Subcutaneous abdominal adipose tissue (tissue), 5 donors: ENCODE results near the gene TMED10.
A peak's percentile ranks its signal among the peaks of the same experiment; 100 is the strongest.
"Not testable (repeated sequence)": the region's sequence is repeated elsewhere in the genome, so short reads cannot be mapped to it uniquely, and the experiment has no call there.

Experiments
- H3K27ac ChIP-seq: one replicate; pipeline ENCODE4 v1.7.0; 2013; ENCODE audit warnings: low read depth, mild to moderate bottlenecking, inconsistent platforms, low read length, moderate library complexity
- H3K27me3 ChIP-seq, 5 donors: one replicate each; pipeline ENCODE4 v1.7.0; 2013; ENCODE audit warnings: low read length in 5 of 5, inconsistent platforms in 1 of 5; ENCODE audit not compliant: control insufficient read depth in 5 of 5, insufficient read depth in 4 of 5
- H3K36me3 ChIP-seq, 5 donors: one replicate each; pipeline ENCODE4 v1.7.0; 2013; ENCODE audit warnings: low read length in 5 of 5; ENCODE audit not compliant: control insufficient read depth in 5 of 5, insufficient read depth in 5 of 5
- H3K4me1 ChIP-seq, 5 donors: one replicate each; pipeline ENCODE4 v1.7.0; 2013; ENCODE audit warnings: low read length in 5 of 5, mild to moderate bottlenecking in 3 of 5, moderate library complexity in 1 of 5; ENCODE audit not compliant: control insufficient read depth in 5 of 5, insufficient read depth in 5 of 5
- H3K4me3 ChIP-seq, 5 donors: one replicate each; pipeline ENCODE4 v1.7.0; 2013; ENCODE audit warnings: low read length in 5 of 5, low read depth in 1 of 5
- H3K9ac ChIP-seq, 5 donors: one replicate each; pipeline ENCODE4 v1.7.0; 2013; ENCODE audit warnings: low read length in 5 of 5, mild to moderate bottlenecking in 4 of 5, moderate library complexity in 3 of 5
- H3K9me3 ChIP-seq, 5 donors: one replicate each; pipeline ENCODE4 v1.7.0; 2013; ENCODE audit warnings: low read length in 5 of 5; ENCODE audit not compliant: control insufficient read depth in 5 of 5
- donor health status: healthy.
- donor health status: healthy.
- donor health status: healthy.
- donor health status: healthy.
- donor health status: healthy.

Gene TMED10

GRCh38 chr14:75150637-75151036 is 25.8 kb downstream of the TMED10 start:
- H3K27me3 ChIP-seq, H3K27ac ChIP-seq, H3K9me3 ChIP-seq, H3K9ac ChIP-seq, H3K4me3 ChIP-seq: not testable (repeated sequence)
- H3K4me1 ChIP-seq, result peaks cover 0 to 20% (median 16%) of the 10 kb centered on the region in 5 donors
- peaks cover 11 to 27% (median 14%) of the 10 kb centered on the region in 5 donors for H3K36me3 ChIP-seq

GRCh38 chr14:75150150-75150549 is 26.3 kb downstream of the TMED10 start:
- Histone ChIP-seq H3K36me3 (peaks cover 11 to 27% (median 14%) of the 10 kb centered on the region in 5 donors), H3K4me1 (peaks cover 0 to 20% (median 16%) of the 10 kb centered on the region in 5 donors), H3K9me3 (no peaks in the 10 kb centered on the region), H3K27me3 (no peaks in the 10 kb centered on the region), H3K9ac (no peak overlapping the region), H3K27ac (no peak overlapping the region), H3K4me3 (no peak overlapping the region)

- Histone ChIP-seq H3K9ac (peak overlapping the region in 1 of 5 donors; percentile 35), H3K4me1 (peaks cover 0 to 36% (median 24%) of the 10 kb centered on the region in 5 donors)
Observed at GRCh38 chr14:75147423-75148071, 28.9 kb downstream of the TMED10 start.

GRCh38 chr14:75144944-75145343 is 31.5 kb downstream of the TMED10 start:
- H3K9me3 ChIP-seq, result no peaks in the 10 kb centered on the region
- no peak overlapping the region for H3K9ac ChIP-seq
- H3K4me1 ChIP-seq, result peaks cover 0 to 37% (median 27%) of the 10 kb centered on the region in 5 donors
- H3K4me3 ChIP-seq, result no peak overlapping the region
- H3K27me3 ChIP-seq, result no peaks in the 10 kb centered on the region
- H3K27ac ChIP-seq, result no peak overlapping the region
- peaks cover 0 to 14% (median 3%) of the 10 kb centered on the region in 5 donors for H3K36me3 ChIP-seq

More at GRCh38 chr14:75147423-75148071, 28.9 kb downstream of the TMED10 start:
- H3K27ac ChIP-seq, result peak overlapping the region; percentile 62
- peaks cover 11 to 31% (median 14%) of the 10 kb centered on the region in 5 donors for H3K36me3 ChIP-seq
- H3K27me3 ChIP-seq, result no peaks in the 10 kb centered on the region
- H3K9me3 ChIP-seq, result no peaks in the 10 kb centered on the region
- H3K4me3 ChIP-seq, result no peak overlapping the region

- H3K9me3 ChIP-seq, result no peaks in the 10 kb centered on the region
- H3K27me3 ChIP-seq, result no peaks in the 10 kb centered on the region
- no peak overlapping the region for H3K4me3 ChIP-seq
- H3K9ac ChIP-seq, result peak overlapping the region in 1 of 5 donors; percentile 63
- H3K27ac ChIP-seq, result no peak overlapping the region
- peaks cover 0 to 37% (median 30%) of the 10 kb centered on the region in 5 donors for H3K4me1 ChIP-seq
- peaks cover 0 to 8% (median 3%) of the 10 kb centered on the region in 5 donors for H3K36me3 ChIP-seq
Observed at GRCh38 chr14:75143761-75144527, 32.5 kb downstream of the TMED10 start.

GRCh38 chr14:75142494-75142893 is 33.9 kb downstream of the TMED10 start:
- Histone ChIP-seq H3K27ac (no peak overlapping the region), H3K27me3 (no peaks in the 10 kb centered on the region), H3K4me1 (peaks cover 0 to 44% (median 38%) of the 10 kb centered on the region in 5 donors), H3K4me3 (no peak overlapping the region), H3K9ac (peak overlapping the region in 1 of 5 donors; percentile 22), H3K36me3 (peaks cover 0 to 8% (median 3%) of the 10 kb centered on the region in 5 donors), H3K9me3 (no peaks in the 10 kb centered on the region)

- Histone ChIP-seq H3K4me1 (peaks cover 0 to 41% (median 35%) of the 10 kb centered on the region in 5 donors), H3K36me3 (peaks cover 0 to 8% (median 3%) of the 10 kb centered on the region in 5 donors), H3K4me3 (no peak overlapping the region), H3K9me3 (no peaks in the 10 kb centered on the region), H3K27me3 (no peaks in the 10 kb centered on the region), H3K27ac (no peak overlapping the region), H3K9ac (peak overlapping the region in 1 of 5 donors; percentile 22)
Observed at GRCh38 chr14:75141967-75142366, 34.4 kb downstream of the TMED10 start.

- Histone ChIP-seq H3K4me3 (no peak overlapping the region), H3K27ac (no peak overlapping the region), H3K36me3 (peaks cover 0 to 6% (median 0%) of the 10 kb centered on the region in 5 donors), H3K4me1 (peaks cover 0 to 38% (median 31%) of the 10 kb centered on the region in 5 donors), H3K9ac (no peak overlapping the region), H3K9me3 (no peaks in the 10 kb centered on the region), H3K27me3 (no peaks in the 10 kb centered on the region)
Observed at GRCh38 chr14:75141062-75141461, 35.4 kb downstream of the TMED10 start.

GRCh38 chr14:75140620-75141019 is 35.8 kb downstream of the TMED10 start:
- H3K9ac ChIP-seq, result no peak overlapping the region
- H3K27ac ChIP-seq, result no peak overlapping the region
- H3K4me1 ChIP-seq, result peaks cover 0 to 38% (median 31%) of the 10 kb centered on the region in 5 donors

GRCh38 chr14:75139185-75139584 is 37.2 kb downstream of the TMED10 start:
- Histone ChIP-seq H3K9me3 (no peaks in the 10 kb centered on the region), H3K27ac (no peak overlapping the region), H3K4me3 (no peak overlapping the region), H3K27me3 (no peaks in the 10 kb centered on the region), H3K4me1 (peaks cover 0 to 30% (median 22%) of the 10 kb centered on the region in 5 donors), H3K36me3 (peaks cover 10 to 16% (median 15%) of the 10 kb centered on the region in 5 donors), H3K9ac (no peak overlapping the region)

More at GRCh38 chr14:75140620-75141019, 35.8 kb downstream of the TMED10 start:
- H3K36me3 ChIP-seq, result peaks cover under 1 to 6% (median 1%) of the 10 kb centered on the region in 5 donors
- no peak overlapping the region for H3K4me3 ChIP-seq
- H3K27me3 ChIP-seq, result no peaks in the 10 kb centered on the region
- no peaks in the 10 kb centered on the region for H3K9me3 ChIP-seq
